Stimulated activated CD4-positive, alpha-beta T cell treated with anti-CD3 and anti-CD28 coated beads, Interleukin-1b, Interleukin-23, amount 100 ng/mL, for 24 hours (primary cell): Measurements from ENCODE around the gene OR4D11.
"Not testable (repeated sequence)": the region's sequence is repeated elsewhere in the genome, so short reads cannot be mapped to it uniquely, and the experiment has no call there.

Source experiments
- DNase-seq, 4 experiments: peaks; one replicate each; pipeline ENCODE4 v3.0.0-alpha.2; 2020; ENCODE audit warnings: low read depth in 4 of 4, low spot score in 1 of 4

The OR4D11 gene

DNA sequence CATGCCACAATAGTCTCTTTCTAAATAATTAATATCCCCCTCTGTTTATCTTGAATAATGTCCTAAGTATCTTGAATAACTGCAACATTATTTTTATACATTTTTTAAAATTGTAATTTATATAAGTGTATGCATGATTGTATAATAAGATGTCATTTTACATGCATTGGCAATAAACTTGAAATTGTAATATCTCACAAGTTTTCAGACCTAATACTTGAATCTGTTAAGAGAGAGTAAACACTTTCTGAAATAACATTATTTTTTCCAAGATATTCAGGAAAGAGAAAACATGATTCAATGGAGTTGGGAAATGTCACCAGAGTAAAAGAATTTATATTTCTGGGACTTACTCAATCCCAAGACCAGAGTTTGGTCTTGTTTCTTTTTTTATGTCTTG, at the start of gene OR4D11:
Gene OR4D11 (plus strand): TSS at position 301 of the 400 bp plus-strand sequence. CDS start 0 bp downstream, at position 301.
- DNase-seq: no peak

DNA sequence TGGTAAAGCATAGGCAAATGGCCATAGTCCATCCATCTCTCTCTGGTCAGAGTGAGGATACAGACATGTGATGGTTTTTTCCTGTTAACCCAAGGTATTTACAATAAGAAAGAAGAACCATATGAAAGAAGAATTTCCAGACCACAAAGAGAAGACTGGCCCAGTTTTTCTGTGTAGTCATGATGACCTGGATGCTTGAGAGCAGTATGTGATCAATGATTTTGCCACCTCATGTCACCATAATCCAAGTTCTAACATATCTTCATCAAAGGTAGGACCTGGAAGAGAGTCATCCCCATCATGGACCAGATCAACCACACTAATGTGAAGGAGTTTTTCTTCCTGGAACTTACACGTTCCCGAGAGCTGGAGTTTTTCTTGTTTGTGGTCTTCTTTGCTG, 46.7 kb upstream of the OR4D11 start, which contains the start of gene OR4D6:
Gene OR4D6 (plus strand): TSS at position 301 of the 400 bp plus-strand sequence. CDS start 0 bp downstream, at position 301.
- no peak for DNase-seq

DNA sequence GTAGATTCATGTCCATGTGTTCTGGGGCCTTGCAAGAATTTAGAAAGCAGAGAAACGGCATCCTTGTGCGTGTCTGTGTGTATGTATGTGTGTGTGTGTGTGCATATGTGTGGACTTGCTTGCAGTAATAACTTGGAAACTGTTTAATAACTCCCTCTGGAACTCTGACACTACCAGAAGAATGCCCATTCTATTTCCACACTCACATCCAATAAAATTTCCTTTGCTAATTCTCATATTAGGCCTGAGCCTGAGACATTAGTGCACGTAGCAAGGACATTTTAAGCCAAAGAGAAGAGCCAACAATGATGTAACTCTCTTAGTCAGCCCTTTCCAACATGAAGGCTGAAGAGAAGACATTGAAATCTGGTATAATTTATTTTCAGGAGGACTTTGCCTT, 43.5 kb upstream of the OR4D11 start:
- no peak for DNase-seq

DNA sequence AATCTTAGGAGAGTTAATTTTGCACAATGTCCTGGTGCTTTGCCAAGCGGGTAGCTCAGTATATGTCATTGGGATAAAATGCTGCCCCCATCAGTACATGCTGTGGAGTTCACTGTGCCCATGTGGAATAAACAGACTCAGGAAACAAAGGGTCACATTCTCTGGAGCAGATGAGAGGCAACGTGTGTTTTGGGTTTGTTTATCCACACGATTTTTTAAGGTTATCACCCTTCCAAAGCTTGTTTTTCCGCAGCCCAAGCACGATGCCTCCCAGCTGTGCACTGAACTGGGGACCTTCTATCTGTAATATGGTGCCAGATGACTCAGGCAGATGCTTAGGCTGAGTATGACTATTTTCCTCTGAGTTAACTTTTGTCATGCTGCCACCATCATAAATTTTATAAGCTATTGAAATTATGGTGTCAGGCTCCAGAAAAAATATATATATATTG, 40.2 kb upstream of the OR4D11 start:
- DNase-seq: no peak

DNA sequence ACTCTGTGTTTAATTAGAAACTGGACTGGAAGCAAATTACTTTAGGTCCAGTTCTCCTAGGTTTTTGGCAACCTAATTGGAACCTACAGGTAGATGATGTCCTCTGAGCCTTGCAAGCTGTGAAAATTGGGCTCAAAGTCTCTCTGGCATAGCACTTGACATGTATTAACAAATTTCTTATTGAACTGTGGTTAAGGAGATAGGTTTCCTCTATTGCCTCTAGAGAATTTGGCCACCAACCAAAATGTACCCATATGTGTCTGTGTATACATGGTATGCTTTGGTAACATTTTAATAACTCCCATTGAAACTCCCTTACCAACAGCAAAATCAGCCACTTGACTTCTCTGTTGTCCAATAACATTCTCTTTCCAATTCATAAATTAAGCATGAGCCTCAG, 30.4 kb upstream of the OR4D11 start, which contains the start of gene OR4D10:
Gene OR4D10 (plus strand): TSS at position 301 of the 400 bp plus-strand sequence. CDS start 4,115 bp downstream, outside the sequence.
- no peak for DNase-seq

DNA sequence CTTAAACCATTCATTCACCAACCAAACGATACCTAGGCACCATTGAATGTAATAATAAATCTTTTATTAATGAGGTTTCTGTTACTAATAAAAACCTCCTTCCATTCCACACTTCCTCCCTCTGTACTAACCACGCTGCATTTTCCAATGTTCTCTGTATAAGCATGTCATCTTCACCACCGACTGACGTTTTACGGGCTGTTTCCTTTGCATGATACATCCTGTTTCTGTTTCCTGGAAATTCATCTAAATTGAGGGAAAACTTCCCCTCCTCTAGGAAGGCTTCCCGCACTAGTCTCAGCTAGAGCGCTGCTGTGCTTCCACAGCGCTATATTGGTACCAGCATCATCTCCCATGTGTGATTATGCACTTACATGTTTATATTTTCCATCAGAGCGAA, 28.2 kb upstream of the OR4D11 start:
- DNase-seq: no peak

DNA sequence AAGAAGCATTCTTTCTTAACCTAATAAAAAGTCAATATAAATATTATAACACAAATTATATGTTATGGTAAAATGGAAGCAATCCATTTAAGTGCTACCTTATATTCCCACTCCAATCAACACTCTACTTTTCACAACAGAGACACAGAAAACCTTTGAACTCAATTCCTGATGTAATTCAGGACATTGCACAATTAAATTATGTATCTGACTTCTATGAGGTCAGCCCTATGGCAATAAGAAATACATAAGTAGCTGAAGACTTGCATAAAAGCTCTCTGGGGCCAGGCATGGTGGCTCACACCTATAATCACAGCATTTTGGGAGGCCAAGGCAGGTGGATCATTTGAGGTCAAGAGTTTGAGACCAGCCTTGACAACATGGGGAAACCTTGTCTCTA, 23.5 kb upstream of the OR4D11 start:
- no peak for DNase-seq

DNA sequence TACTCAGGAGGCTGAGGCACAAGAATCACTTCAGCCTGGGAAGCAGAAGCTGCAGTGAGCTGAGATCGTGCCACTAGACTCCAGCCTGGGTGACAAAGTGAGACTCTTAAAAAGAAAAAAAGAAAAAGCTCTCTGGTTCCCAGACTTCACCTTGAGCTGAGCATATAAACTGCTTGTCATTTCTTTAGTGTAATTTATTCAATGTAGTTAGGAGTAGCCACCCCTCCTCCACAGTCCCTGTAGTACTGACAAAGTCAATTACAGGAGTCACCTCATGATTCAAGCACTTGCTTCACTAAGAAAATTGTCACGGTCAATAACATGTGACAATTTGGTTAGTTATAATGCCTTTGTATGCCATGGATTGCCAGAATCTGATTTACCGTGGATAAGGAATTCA, 23.0 kb upstream of the OR4D11 start:
- DNase-seq: no peak

DNA sequence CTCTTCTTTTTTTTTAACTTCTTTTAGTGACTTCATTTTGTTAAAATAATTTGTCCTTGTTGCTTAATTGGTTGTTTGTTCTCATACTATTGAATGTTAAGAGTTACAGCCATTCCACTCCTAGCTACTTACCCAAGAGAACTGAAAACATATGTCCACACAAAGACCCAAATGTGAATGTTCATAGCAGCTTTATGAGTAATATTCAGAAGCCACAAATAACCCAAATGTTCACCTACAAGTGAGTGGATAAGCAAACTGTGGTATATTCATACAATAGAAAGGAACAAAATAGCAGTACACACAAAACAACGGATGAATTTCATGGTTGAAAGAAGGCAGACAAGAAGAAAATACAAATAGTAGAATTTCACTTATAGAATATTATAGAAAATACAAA, 1.4 kb upstream of the OR4D11 start:
- DNase-seq: no peak

DNA sequence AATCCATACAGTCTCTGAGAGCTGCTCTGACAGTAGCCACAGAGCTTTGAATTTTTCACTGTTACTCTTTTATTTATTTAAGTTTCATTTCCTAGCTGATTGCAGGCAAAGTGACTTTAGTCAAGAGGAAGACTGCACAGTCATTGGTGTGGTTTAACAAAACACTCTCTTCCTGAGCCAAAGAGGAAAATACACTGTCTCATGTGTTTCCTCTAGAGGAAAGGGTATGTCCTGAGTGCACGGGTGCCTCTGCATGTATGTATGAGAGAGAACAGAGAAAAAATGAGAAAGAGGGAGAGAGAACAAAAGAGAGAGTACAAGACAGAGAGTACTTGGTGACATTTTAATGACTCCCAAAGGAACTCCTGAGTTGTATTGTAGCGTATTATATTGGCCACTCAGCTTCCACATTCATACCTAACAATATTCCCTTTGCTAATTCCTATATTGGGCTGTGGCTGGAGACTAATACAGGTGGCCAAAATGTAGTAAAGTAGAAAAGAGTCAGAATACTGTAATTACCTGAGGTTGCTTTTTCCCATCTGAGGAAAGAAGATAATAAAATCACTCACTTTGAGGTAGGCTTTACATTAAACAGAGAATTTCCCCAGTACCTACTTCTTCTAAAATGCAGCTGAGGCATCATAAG, 7.7 kb downstream of the OR4D11 start, which contains the start of gene OR4D9:
Gene OR4D9 (plus strand): TSS at position 599 of the 649 bp plus-strand sequence. CDS start 3,374 bp downstream, outside the sequence.
- no peak for DNase-seq

DNA sequence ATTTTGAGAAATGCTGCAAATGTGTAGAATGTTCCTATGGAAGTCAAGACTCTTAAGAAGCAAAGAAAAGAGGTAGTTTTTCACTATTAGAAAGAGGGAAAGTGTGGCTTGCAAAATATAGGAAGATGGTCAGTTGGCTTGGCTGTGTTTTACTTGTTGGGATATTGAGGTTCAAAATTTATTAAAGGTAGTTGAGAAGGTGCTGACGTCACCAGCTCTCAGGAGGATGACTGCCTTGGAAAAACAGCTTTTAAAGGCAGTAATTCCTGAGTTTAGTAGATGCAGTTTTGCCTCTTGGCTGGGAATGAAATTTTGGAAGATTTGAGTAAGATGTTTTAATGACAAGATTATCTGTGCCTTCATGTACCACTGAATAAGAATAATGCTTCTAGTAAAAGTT, 8.3 kb downstream of the OR4D11 start:
- no peak for DNase-seq

DNA sequence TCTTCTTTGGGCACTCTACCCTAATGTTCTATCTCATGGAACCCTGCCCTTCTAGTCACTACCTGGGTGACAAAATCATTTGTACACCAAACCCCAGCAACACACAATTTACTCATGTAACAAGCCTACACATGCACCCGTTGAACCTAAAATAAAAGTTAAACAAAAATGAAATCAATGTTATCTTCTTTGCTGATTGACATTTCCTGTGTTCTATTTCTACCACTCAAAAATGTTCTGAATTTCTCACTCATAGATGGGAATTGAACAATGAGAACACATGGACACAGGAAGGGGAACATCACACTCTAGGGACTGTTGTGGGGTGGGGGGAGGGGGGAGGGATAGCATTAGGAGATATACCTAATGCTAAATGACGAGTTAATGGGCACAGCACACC, 16.8 kb downstream of the OR4D11 start:
- not testable (repeated sequence) for DNase-seq

DNA sequence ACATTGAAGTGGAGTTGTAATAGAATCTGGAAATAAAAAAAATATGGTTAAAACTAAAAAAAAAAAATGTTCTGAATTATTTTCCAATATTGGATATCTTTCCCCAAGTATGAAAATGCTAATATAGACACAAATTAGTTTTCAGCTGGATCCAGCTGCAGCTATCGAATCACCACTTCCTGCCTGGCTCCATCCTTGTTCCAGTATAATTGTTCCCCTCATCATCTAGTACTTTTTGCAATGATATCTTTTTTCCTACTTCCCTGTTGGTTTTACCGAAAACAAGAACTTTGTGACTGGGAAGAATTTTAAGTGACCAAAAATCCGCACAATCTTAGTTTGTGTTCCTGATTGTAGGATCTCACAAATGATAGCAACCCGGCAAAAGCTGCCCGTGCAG, 17.4 kb downstream of the OR4D11 start:
- DNase-seq: no peak

DNA sequence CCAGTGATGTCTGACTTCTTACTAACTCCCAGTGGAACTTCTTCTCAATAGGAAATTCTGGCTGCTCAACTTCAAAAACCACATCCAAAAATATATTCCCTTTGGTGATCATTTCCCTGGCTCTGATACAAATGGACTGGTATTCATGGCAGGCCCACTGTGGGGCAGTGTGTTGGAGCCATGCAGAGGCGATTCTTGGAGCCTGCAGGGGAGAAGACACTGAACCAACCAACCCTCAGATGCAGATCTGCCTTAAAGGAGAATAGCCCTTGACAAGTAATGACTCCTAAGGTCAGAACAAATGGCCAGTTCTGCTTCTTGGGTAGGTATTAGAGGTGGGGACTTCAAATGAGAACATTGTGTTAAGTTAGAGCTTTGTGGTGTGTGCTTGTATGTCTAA, 20.2 kb downstream of the OR4D11 start:
- DNase-seq: no peak

DNA sequence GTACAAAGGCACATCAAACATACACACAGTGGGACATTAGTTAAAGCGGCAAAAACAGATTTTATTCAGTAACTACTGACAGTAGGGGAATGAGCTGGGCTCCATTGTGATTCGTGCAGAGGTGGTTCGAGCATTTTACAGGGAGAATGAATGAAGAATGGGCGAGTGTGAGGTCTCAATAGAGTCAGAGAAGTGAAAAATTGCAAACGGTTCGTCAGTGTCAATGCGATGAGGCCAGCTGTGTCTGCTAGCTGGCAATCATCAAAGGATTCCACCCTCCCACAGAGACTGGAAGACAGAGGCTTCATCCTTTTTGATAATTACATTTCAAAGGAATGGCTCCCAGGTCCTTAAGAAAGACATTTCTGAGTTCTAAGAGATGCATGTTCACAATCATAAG, 25.3 kb downstream of the OR4D11 start:
- no peak for DNase-seq

DNA sequence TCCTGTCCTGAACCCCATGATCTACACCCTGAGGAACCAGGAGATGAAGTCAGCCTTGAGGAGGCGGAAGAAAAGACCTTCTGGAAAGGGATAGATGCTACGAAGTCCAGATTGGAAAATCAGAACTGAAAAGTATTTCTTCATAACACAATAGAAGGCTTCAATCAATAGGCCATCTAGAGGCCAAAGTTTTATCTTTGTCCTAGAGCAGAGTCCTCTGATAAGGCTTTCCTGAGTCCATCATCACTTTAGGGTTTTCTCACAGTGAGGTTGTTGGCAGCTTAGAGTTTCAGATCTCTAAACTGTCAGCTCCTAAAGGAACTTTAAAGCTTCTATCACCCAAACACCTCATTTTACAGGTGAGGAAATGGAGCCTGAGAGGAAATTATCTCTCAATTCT, 29.2 kb downstream of the OR4D11 start:
- no peak for DNase-seq

DNA sequence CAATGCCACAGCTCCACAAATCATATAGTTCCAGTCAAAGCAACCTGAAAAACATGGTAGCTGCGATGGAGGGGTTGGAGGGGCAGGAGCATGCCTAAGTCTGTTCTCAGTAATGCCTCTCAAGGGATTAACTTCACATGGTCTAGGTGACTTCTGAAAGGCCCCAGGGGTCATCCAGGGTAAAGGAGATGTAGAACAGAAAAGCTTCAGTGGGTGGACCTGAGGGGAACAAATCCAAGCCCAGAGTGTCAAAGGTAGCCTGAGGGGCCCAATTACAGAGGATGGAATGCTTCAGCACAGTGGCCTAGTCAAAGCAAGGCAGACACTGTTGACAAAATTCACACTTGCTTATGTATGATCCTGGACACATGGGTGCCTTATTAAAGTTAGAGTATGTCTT, 31.3 kb downstream of the OR4D11 start:
- no peak for DNase-seq

DNA sequence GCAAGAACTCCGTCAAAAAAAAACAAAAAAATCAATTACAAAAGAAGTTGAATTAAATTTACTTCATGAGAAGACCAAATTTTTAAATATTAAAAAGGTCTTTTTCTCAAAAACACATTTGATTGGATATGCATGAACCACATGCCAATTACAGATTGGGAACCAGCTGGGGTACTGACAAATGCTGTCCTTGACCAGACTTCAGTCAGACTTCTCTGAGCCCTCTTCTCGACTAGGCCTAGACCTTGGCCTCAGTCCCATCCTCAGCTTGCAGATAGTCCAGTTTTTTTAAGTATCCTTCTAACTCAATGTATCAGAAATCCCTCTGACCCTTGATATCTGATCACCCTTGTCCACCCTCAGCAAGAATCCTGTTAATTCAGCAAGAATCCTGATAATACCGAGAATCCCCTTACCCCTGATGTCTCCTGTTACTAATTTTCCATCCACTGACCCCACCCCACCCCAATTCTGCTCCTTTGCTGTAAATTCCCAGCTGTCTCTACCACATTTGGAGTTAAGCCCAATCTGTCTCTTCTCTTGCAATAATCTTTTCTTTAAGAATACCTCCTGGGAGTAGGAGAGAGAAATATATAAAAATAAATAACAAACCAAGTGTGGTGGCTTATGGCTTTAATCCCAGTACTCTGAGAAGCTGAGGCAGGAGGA, 38.9 kb downstream of the OR4D11 start:
- no peak for DNase-seq

DNA sequence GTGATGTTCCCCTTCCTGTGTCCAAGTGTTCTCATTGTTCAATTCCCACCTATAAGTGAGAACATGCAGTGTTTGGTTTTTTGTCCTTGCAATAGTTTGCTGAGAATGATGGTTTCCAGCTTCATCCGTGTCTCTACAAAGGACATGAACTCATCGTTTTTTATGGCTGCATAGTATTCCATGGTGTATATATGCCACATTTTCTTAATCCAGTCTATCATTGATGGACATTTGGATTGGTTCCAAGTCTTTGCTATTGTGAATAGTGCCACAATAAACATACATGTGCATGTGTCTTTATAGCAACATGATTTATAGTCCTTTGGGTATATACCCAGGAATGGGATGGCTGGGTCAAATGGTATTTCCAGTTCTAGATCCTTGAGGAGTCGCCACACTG, 40.3 kb downstream of the OR4D11 start:
- DNase-seq: not testable (repeated sequence)

DNA sequence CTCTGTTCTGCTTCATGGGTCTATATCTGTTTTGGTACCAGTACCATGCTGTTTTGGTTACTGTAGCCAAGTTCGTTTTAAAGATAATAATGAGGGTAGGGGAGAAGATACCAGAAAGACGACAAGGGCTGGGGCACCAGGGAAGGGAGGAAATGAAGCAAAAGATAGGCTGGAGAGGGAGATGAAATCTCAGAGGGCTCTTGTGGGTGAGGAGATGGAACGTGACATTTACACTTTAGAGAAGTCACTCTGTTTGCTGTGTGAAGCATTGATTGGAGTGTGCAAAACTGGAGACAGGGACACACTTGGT, 41.4 kb downstream of the OR4D11 start:
- DNase-seq: no peak

DNA sequence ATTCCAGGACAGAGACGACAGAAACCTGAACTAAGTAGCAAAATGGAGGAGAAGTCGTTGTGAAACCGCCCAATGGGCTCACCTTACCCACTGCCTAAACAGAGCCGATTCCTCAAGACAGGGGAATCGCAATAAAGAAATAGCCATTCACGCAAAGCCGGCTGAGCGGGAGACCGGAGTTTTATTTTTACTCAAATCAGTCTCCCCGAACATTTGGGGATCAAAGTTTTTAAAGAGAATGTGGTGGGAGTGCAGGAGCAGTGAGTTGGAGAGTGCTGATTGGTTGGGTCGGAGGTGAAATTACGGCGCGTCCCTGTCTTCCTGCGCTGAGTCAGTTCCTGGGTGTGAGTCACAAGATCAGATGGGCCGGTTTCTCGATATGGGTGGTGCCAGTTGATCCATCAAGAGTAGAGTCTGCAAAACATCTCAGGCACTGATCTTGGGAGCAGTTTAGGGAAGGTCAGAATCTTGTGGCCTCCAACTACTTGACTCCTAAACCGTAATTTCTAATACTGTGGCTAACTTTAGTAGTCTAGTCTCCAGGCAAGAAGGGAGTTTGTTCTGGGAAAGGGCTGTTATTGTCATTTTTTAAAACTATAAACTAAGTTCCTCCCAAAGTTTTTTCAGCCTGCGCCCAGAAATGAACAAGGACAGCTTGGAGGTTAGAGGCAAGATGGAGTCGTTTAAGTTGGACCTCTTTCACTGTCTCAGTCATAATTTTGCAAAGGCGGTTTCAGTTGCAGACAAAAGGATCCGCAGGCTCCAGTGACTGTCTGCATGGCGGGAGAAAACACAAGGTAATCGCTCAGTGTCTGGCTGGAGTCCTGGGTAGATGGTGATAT, 42.0 kb downstream of the OR4D11 start:
- no peak for DNase-seq
